Heart left ventricle (tissue), 11 donors: Measurements from ENCODE around the gene JUN. TPM values are rescaled to one million over a fixed set of nuclear protein-coding genes. Genes with fewer than 3 reads are reported as not detected.

Experiments used
- polyA plus RNA-seq, 2 donors: library from polyadenylated mRNA; stranded (reverse); fragments of 200-250 nt; gene quantifications; one replicate each; pipeline ENCODE4 v1.2.3, GENCODE V29; 2013
- total RNA-seq, 9 donors: library from RNA; depleted of rRNA in 2 of 9; stranded (reverse); fragments of >200 nt in 2 of 9; fragmentation: NEBNext Ultra II Directional in 3 of 9; extraction: Animal tissue kit (Norgen Biotek cat#: 25700) in 3 of 9; gene quantifications; one replicate each; pipeline versions ENCODE4 v1.1.0 to v1.2.4, GENCODE V29; 2016 to 2023
- donor health status: ischemic (EF 13 %, LVEDD 7.1; RV severe dilation, severe dysfunction).
- donor health status: healthy with polysubstance abuse.
- donor health status: DM: no; HTN: yes; CAD: no.
- donor health status: DM: no; HTN: no; CAD: no.
- donor health status: ischemic (EF 25% LVEDD 5.7; RV mildly dilated, moderate dysfunction).
- donor health status: healthy.
- donor health status: DM: yes; HTN: yes; CAD: no.
- donor health status: PGD.
- donor health status: nonischemic (EF 23%, LVEDD 6.1; RV moderate dilation, normal function).

The JUN gene
- total and polyA plus RNA-seq, 11 donors: 57.1 to 133 (median 82.8) TPM

Other genes with a start within 250 kb of the JUN start
- gene OMA1, start 237.3 kb downstream of the JUN start, total RNA-seq: 10 to 100 TPM; 23.5 to 44.5 (median 37.2) TPM
- gene OMA1, start 237.3 kb downstream of the JUN start, polyA plus RNA-seq: 10 to 100 TPM in 1 of 2 donors, 1 to 10 TPM in 1; 9.6 to 22.5 TPM
- under 1 TPM in 5 of 9 donors, not detected in 4; 0.12 to 0.75 (median 0.29) TPM for gene TACSTD2, start 206.8 kb downstream of the JUN start, total RNA-seq
- under 1 TPM; 0.11 to 0.15 TPM for gene TACSTD2, start 206.8 kb downstream of the JUN start, polyA plus RNA-seq
- gene MYSM1, start 84.0 kb downstream of the JUN start, total RNA-seq: 10 to 100 TPM in 7 of 9 donors, 1 to 10 TPM in 2; 6.0 to 21.6 (median 16.7) TPM
- 10 to 100 TPM in 1 of 2 donors, 1 to 10 TPM in 1; 6.1 to 10.5 TPM for gene MYSM1, start 84.0 kb downstream of the JUN start, polyA plus RNA-seq